Muscle layer of colon (tissue), 2 donors: ENCODE data around the gene NCKAP5.

Experiments used
- H3K27ac ChIP-seq: one replicate; pipeline ENCODE4 v1.7.0; 2013; ENCODE audit warnings: low read depth, mild to moderate bottlenecking, low read length, moderate library complexity
- H3K27me3 ChIP-seq, 2 donors: one replicate each; pipeline ENCODE4 v1.7.0; 2013; ENCODE audit warnings: low read length in 2 of 2, mild to moderate bottlenecking in 2 of 2; ENCODE audit not compliant: insufficient read depth in 2 of 2, control insufficient read depth in 1 of 2
- H3K36me3 ChIP-seq: one replicate; pipeline ENCODE4 v1.7.0; 2013; ENCODE audit warnings: mild to moderate bottlenecking, low read length; ENCODE audit not compliant: insufficient read depth
- H3K4me1 ChIP-seq: one replicate; pipeline ENCODE4 v1.7.0; 2013; ENCODE audit warnings: mild to moderate bottlenecking, low read length; ENCODE audit not compliant: insufficient read depth
- H3K4me3 ChIP-seq, 2 donors: one replicate each; pipeline ENCODE4 v1.7.0; 2013; ENCODE audit warnings: low read length in 2 of 2, low read depth in 1 of 2, mild to moderate bottlenecking in 1 of 2, moderate library complexity in 1 of 2
- H3K9ac ChIP-seq: one replicate; pipeline ENCODE4 v1.7.0; 2013; ENCODE audit warnings: low read length
- H3K9me3 ChIP-seq: one replicate; pipeline ENCODE4 v1.7.0; 2013; ENCODE audit warnings: mild to moderate bottlenecking, low read length
- donor health status: abdominal sarcoma.
- donor health status: Adenocarcinoma of cecum.

NCKAP5 gene

GRCh38 chr2:133407341-133407740 lies 160.9 kb downstream of the NCKAP5 start:
- Histone ChIP-seq H3K36me3 (no peaks in the 10 kb centered on the region), H3K27me3 (no peaks in the 10 kb centered on the region), H3K9ac (no peak overlapping the region), H3K4me3 (no peak overlapping the region), H3K4me1 (no peaks in the 10 kb centered on the region), H3K27ac (no peak overlapping the region), H3K9me3 (no peaks in the 10 kb centered on the region)

DNA sequence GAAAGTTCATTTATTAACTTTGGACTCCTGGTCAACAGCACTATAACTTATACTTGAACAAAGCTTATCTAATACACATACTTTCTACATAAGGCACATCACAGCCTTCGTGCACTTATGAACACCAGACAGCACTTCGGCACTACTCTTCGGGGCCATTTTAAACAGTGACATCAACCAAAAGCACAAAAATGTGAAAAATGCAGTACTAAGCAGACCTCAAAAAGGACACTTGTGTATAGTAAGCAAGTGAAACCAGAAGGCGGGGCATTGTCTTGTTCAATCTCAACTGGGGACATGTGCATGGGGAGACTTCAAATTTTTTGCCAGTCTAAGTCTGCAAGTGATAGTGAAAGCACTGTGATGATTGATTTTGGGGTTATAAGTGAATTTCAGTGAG lies 163.0 kb downstream of the NCKAP5 start:
- Histone ChIP-seq H3K9ac (no peak overlapping the region), H3K4me3 (no peak overlapping the region), H3K4me1 (no peaks in the 10 kb centered on the region), H3K27me3 (no peaks in the 10 kb centered on the region), H3K9me3 (no peaks in the 10 kb centered on the region), H3K27ac (no peak overlapping the region), H3K36me3 (no peaks in the 10 kb centered on the region)

DNA sequence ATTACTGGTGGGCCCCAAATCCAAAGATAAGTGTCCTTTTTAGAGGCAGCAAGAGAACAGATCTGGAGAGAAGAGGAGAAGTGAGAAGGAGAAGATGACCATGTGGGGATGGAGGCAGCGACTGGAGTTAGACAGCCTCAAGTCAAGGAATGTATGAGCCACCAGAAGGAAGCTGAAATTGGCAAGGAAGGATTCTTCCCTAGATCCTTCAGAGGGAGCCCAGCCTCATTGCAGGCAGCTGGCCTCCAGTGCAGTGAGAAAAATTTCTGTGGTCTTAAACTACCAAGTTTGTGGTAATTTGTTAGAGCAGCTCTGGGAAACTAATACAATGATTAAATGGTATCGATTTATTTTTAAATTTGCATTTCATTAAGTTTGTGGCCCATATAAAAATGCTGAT lies 167.9 kb downstream of the NCKAP5 start:
- Histone ChIP-seq H3K9me3 (no peaks in the 10 kb centered on the region), H3K9ac (no peak overlapping the region), H3K27me3 (no peaks in the 10 kb centered on the region), H3K4me1 (no peaks in the 10 kb centered on the region), H3K36me3 (no peaks in the 10 kb centered on the region), H3K4me3 (no peak overlapping the region), H3K27ac (no peak overlapping the region)

DNA sequence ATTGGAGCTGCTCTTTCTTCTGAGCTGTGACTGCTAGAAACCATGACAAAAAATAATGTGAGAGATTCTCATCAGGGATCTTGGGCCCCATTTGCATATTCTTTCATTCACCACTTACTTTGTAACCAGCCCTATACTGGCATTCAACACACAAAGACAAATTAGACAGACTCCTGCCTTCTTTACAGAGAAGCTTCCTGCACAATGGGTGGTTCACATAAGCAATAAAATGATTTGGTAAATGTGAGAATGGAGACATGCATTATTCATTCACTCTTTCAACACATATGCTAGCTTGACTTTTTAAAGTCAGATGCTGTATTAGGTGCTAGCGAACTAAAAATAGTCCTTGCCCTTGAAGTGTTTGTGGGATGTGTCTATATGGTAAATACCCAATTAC lies 174.4 kb downstream of the NCKAP5 start:
- Histone ChIP-seq H3K27me3 (no peaks in the 10 kb centered on the region), H3K4me1 (no peaks in the 10 kb centered on the region), H3K9ac (no peak overlapping the region), H3K27ac (no peak overlapping the region), H3K9me3 (no peaks in the 10 kb centered on the region), H3K4me3 (no peak overlapping the region), H3K36me3 (no peaks in the 10 kb centered on the region)

GRCh38 chr2:133390156-133390555 lies 178.1 kb downstream of the NCKAP5 start:
- H3K9me3 ChIP-seq, result no peaks in the 10 kb centered on the region
- no peak overlapping the region for H3K27ac ChIP-seq
- H3K4me3 ChIP-seq, result no peak overlapping the region
- H3K36me3 ChIP-seq, result no peaks in the 10 kb centered on the region
- no peak overlapping the region for H3K9ac ChIP-seq
- H3K27me3 ChIP-seq, result no peaks in the 10 kb centered on the region
- H3K4me1 ChIP-seq, result no peaks in the 10 kb centered on the region

DNA sequence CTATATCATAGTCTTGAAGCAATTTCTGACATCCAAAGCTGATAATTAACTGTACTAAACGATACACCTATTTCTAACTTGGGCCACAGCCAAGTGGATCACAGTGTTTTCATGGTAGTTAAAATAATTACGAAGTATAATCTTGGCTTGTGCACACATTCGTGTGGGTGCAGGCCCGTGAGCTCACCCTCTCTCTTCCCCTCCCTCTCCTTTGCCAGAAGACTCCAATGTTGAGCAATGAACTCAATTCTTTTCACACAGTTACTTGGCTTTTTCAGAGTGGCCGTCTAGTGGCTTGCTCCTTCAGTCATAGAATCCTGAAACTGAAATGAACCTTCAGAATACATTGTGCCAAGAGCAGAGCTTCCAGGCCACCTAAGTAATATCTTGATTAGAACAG lies 178.7 kb downstream of the NCKAP5 start:
- Histone ChIP-seq H3K36me3 (no peaks in the 10 kb centered on the region), H3K9me3 (no peaks in the 10 kb centered on the region), H3K9ac (no peak overlapping the region), H3K4me1 (no peaks in the 10 kb centered on the region), H3K27ac (no peak overlapping the region), H3K4me3 (no peak overlapping the region), H3K27me3 (no peaks in the 10 kb centered on the region)

DNA sequence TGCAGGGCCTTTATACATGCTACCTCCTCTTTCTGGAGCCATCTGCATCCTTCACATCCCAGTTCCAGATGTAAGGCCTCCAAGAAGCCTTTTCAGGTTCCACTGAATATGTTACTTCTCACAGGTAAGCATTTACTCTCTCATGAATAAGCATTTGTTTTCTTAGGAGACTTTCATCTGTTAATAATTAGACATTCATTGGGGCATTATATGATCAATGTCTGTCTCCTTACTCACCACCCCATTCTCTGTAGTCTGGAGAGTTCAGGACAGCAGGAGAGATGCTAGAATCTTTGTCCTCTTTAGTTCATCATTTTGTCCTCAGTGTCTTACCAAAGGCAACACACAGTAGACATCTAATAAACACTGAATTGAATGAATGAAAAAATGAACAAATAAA lies 185.7 kb downstream of the NCKAP5 start:
- Histone ChIP-seq H3K4me3 (no peak overlapping the region), H3K9me3 (no peaks in the 10 kb centered on the region), H3K36me3 (no peaks in the 10 kb centered on the region), H3K27ac (no peak overlapping the region), H3K4me1 (no peaks in the 10 kb centered on the region), H3K9ac (no peak overlapping the region), H3K27me3 (no peaks in the 10 kb centered on the region)

- Histone ChIP-seq H3K9ac (no peak overlapping the region), H3K27me3 (no peaks in the 10 kb centered on the region), H3K9me3 (no peaks in the 10 kb centered on the region), H3K4me3 (no peak overlapping the region), H3K27ac (no peak overlapping the region), H3K4me1 (no peaks in the 10 kb centered on the region), H3K36me3 (no peaks in the 10 kb centered on the region)
Measured at GRCh38 chr2:133380991-133381390, 187.3 kb downstream of the NCKAP5 start.

DNA sequence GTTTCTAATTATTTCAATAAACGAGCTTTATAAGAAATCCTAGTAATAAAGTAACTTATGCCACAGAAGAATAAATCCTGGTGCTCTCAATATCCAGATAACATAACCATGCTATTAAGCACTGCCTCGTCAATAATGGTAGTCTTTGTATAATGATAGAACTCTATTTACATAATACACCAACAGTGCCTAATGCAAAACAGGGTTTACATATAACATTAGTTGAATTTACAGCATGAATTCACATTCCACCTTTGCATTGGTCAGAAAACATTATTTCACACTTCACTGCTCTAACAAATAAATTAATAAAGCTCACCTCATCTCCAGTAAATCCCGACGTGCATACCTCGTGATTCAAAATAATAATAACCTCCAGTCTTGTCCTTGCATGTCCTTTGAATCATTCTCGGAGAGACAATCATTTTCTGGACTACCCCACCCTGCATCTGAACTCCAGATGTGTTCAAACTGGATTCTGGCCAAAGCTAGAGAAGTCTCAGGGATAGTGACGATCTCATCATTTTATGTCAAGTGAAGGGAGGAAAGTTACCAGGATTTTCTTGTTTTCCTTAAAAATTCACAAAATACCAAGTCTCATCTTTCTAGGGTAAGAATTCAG lies 189.2 kb downstream of the NCKAP5 start:
- H3K36me3 ChIP-seq, result no peaks in the 10 kb centered on the region
- no peak overlapping the region for H3K9ac ChIP-seq
- no peaks in the 10 kb centered on the region for H3K9me3 ChIP-seq
- H3K4me3 ChIP-seq, result no peak overlapping the region
- no peaks in the 10 kb centered on the region for H3K27me3 ChIP-seq
- no peak overlapping the region for H3K27ac ChIP-seq
- no peaks in the 10 kb centered on the region for H3K4me1 ChIP-seq

DNA sequence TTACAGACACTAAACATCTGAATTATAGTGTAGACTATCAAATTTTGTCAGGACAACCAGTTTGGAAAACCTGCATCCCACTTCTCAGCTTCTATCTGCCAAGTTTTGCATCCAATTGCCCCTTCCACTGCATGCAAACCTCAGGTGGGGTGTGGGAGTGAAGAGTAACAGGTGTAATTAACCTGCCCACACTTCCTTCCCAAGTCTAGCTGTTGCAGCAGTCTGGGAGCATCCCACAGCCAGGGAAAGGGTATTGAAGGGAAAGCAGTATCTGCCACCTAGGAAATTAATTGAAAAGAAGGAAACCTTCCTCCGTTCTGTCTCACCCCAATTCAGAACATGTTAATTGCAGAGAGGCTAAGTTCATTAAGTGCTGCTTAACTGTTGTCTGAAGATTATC lies 189.9 kb downstream of the NCKAP5 start:
- Histone ChIP-seq H3K9me3 (no peaks in the 10 kb centered on the region), H3K4me1 (no peaks in the 10 kb centered on the region), H3K36me3 (no peaks in the 10 kb centered on the region), H3K27me3 (no peaks in the 10 kb centered on the region), H3K4me3 (no peak overlapping the region), H3K9ac (no peak overlapping the region), H3K27ac (no peak overlapping the region)

- Histone ChIP-seq H3K4me1 (no peaks in the 10 kb centered on the region), H3K27ac (no peak overlapping the region), H3K9ac (no peak overlapping the region), H3K9me3 (no peaks in the 10 kb centered on the region), H3K4me3 (no peak overlapping the region), H3K27me3 (no peaks in the 10 kb centered on the region), H3K36me3 (no peaks in the 10 kb centered on the region)
Measured at GRCh38 chr2:133377599-133377998, 190.7 kb downstream of the NCKAP5 start.

DNA sequence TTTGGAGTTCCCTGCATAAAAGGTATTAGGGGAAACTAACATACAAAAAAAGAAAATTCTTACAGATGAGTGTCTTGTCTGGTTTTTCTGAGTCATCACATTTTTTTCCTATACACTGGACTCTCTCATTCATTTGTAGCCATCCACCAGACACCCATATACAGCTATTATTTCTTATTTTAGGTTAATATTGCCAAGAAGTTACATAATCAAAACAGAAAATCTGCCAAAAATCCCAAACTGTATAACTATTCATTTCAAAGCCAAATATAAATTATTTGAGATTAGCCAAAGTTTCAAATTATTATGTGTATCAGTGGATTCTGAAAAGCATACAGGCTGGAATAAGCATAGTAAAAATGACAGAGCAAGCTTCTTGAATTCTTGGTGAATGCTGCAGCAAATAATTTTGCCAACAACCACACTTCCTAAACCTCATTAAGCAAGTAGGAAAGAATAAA lies 191.2 kb downstream of the NCKAP5 start:
- Histone ChIP-seq H3K36me3 (no peaks in the 10 kb centered on the region), H3K9ac (no peak overlapping the region)

More for the DNA sequence above, 191.2 kb downstream of the NCKAP5 start:
- no peaks in the 10 kb centered on the region for H3K4me1 ChIP-seq
- no peak overlapping the region for H3K4me3 ChIP-seq
- no peak overlapping the region for H3K27ac ChIP-seq
- no peaks in the 10 kb centered on the region for H3K9me3 ChIP-seq
- no peaks in the 10 kb centered on the region for H3K27me3 ChIP-seq
